Keratinocyte (primary cell): ENCODE results near the gene SLC13A1. TPM values are rescaled to one million over a fixed set of nuclear protein-coding genes. Genes with fewer than 3 reads are reported as not detected.

Experiments used
- DNase-seq: peaks from one replicate; pipeline ENCODE4 v3.0.0-alpha.2; 2011; ENCODE audit warnings: low read depth, missing footprints, low spot score
- FAIRE-seq: peaks from 2 replicates; lab custom pipeline; 2011; peaks lifted over from hg19 to GRCh38; lab: Jason Lieb, UNC
- H2AFZ ChIP-seq: 2 replicates; pipeline ENCODE4 v1.6.0; 2012; ENCODE audit warnings: low read length, control low read depth, inconsistent platforms; ENCODE audit not compliant: control insufficient read depth
- H3K27ac ChIP-seq: 2 replicates; pipeline ENCODE4 v1.5.1; 2011; ENCODE audit warnings: low read length; ENCODE audit not compliant: control insufficient read depth, insufficient read depth
- H3K27me3 ChIP-seq: 3 replicates; pipeline ENCODE4 v1.6.0; 2011; ENCODE audit warnings: low read length; ENCODE audit not compliant: control insufficient read depth, insufficient read depth; ENCODE audit errors: extremely low read depth
- H3K36me3 ChIP-seq, 2 experiments: 2 replicates in 1 of 2; 3 replicates in 1 of 2; pipeline ENCODE4 v1.5.1; 2011; ENCODE audit warnings: low read length in 2 of 2, mild to moderate bottlenecking in 1 of 2; ENCODE audit not compliant: control insufficient read depth in 2 of 2, insufficient read depth in 2 of 2; ENCODE audit errors: extremely low read depth in 1 of 2
- H3K4me1 ChIP-seq: 3 replicates; pipeline ENCODE4 v1.5.1; 2011; ENCODE audit warnings: low read length; ENCODE audit not compliant: control insufficient read depth, insufficient read depth; ENCODE audit errors: extremely low read depth
- H3K4me2 ChIP-seq: 3 replicates; pipeline ENCODE4 v1.6.0; 2011; ENCODE audit warnings: low read depth, low read length; ENCODE audit not compliant: control insufficient read depth, insufficient read depth; ENCODE audit errors: extremely low read depth
- H3K4me3 ChIP-seq, 3 experiments: fragments of 200-600 bp in 1 of 3; sonication (generic) in 1 of 3; 2 replicates in 2 of 3; 3 replicates in 1 of 3; pipeline ENCODE4 v1.5.1; 2011 to 2016; ENCODE audit warnings: low read length in 3 of 3, mild to moderate bottlenecking in 3 of 3, control low read depth in 2 of 3, inconsistent platforms in 1 of 3, low read depth in 1 of 3, mixed read lengths in 1 of 3, mixed run types in 1 of 3, moderate library complexity in 1 of 3; ENCODE audit not compliant: control insufficient read depth in 2 of 3, insufficient read depth in 2 of 3; ENCODE audit errors: extremely low read depth in 1 of 3
- H3K79me2 ChIP-seq: 2 replicates; pipeline ENCODE4 v1.6.0; 2012; ENCODE audit warnings: low read length; ENCODE audit not compliant: control insufficient read depth, insufficient read depth
- H3K9ac ChIP-seq: 3 replicates; pipeline ENCODE4 v1.6.0; 2011; ENCODE audit warnings: low read length; ENCODE audit not compliant: control insufficient read depth, insufficient read depth; ENCODE audit errors: extremely low read depth
- H3K9me1 ChIP-seq: 3 replicates; pipeline ENCODE4 v1.6.0; 2011; ENCODE audit warnings: low read length; ENCODE audit not compliant: control insufficient read depth, insufficient read depth; ENCODE audit errors: extremely low read depth
- H3K9me3 ChIP-seq: 2 replicates; pipeline ENCODE4 v1.5.1; 2012; ENCODE audit warnings: low read depth, low read length; ENCODE audit not compliant: control insufficient read depth
- H4K20me1 ChIP-seq: 3 replicates; pipeline ENCODE4 v1.6.0; 2011; ENCODE audit warnings: low read length; ENCODE audit not compliant: control insufficient read depth, insufficient read depth; ENCODE audit errors: extremely low read depth
- EZH2 ChIP-seq: IDR thresholded peaks from one replicate; pipeline ENCODE4 v1.6.1; 2012; ENCODE audit warnings: inconsistent platforms, mild to moderate bottlenecking, low read length, moderate library complexity
- dilution Hi-C: fragments of 300-500 bp; cut with MboI; formaldehyde crosslinking; loops from one replicate; pipeline ENCODE4 v1.7.0; 2020; ENCODE audit warnings: low sequenced_read_pairs; ENCODE audit not compliant: extremely low pct_ligation_motif_present
- polyA plus RNA-seq, 5 experiments: library from polyadenylated mRNA; depleted of rRNA in 3 of 5; stranded (reverse) in 3 of 5; stranded (forward) in 1 of 5; unstranded in 1 of 5; fragments of >200 nt; gene quantifications; 1 replicate in 1 of 5; 2 replicates in 3 of 5; 3 replicates in 1 of 5; pipeline versions ENCODE4 v1.2.1 to v1.2.3, GENCODE V29; 2011 to 2012; ENCODE audit warnings: missing spikeins in 2 of 5, low read depth in 1 of 5, low replicate concordance in 1 of 5
- TF ChIP-seq, protein P1 (sequence below), 3 experiments: IDR thresholded peaks in 1 of 3; conservative IDR thresholded peaks in 1 of 3; optimal IDR thresholded peaks in 1 of 3; 2 replicates in 2 of 3; 3 replicates in 1 of 3; pipeline versions ENCODE3 to v1.5.1; 2011; ENCODE audit warnings: low read length in 3 of 3, mild to moderate bottlenecking in 3 of 3, moderate library complexity in 2 of 3, control low read depth in 1 of 3, inconsistent platforms in 1 of 3; ENCODE audit not compliant: insufficient read depth in 2 of 3; ENCODE audit errors: extremely low read depth in 1 of 3

The SLC13A1 gene
- polyA plus RNA-seq, 1 donor (not counting 4 experiments of a cell fraction or from before 2014, with no cell fraction given) = not detected

GRCh38 chr7:123070702-123071286 is 129.0 kb downstream of the SLC13A1 start:
- H4K20me1 ChIP-seq = no peaks in the 10 kb centered on the region
- no peaks in the 10 kb centered on the region for H3K36me3 ChIP-seq
- no peaks in the 10 kb centered on the region for H3K4me1 ChIP-seq
- no peak overlapping the region for H2AFZ ChIP-seq
- no peak overlapping the region for H3K27ac ChIP-seq
- no peaks in the 10 kb centered on the region for H3K79me2 ChIP-seq
- H3K4me3 ChIP-seq = no peak overlapping the region
- no peak for TF ChIP-seq EZH2
- TF ChIP-seq, protein P1, sequence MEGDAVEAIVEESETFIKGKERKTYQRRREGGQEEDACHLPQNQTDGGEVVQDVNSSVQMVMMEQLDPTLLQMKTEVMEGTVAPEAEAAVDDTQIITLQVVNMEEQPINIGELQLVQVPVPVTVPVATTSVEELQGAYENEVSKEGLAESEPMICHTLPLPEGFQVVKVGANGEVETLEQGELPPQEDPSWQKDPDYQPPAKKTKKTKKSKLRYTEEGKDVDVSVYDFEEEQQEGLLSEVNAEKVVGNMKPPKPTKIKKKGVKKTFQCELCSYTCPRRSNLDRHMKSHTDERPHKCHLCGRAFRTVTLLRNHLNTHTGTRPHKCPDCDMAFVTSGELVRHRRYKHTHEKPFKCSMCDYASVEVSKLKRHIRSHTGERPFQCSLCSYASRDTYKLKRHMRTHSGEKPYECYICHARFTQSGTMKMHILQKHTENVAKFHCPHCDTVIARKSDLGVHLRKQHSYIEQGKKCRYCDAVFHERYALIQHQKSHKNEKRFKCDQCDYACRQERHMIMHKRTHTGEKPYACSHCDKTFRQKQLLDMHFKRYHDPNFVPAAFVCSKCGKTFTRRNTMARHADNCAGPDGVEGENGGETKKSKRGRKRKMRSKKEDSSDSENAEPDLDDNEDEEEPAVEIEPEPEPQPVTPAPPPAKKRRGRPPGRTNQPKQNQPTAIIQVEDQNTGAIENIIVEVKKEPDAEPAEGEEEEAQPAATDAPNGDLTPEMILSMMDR (optimal IDR thresholded peaks at IDR 0.05 in 1 of 3, IDR thresholded peaks at IDR 0.05 in 1 of 3, conservative IDR thresholded peaks at IDR 0.05 in 1 of 3; ENCODE audit: extremely low read depth in 1 of 3, insufficient read depth in 2 of 3, low read length in 3 of 3) = peak in 1 of 3 experiments; percentile 20
- no peaks in the 10 kb centered on the region for H3K27me3 ChIP-seq
- FAIRE-seq = no peak
- no peaks in the 10 kb centered on the region for H3K9me3 ChIP-seq
- H3K9ac ChIP-seq = no peak overlapping the region
- no peak for DNase-seq
- dilution Hi-C loops = no loop called here
- no peaks in the 10 kb centered on the region for H3K9me1 ChIP-seq
- H3K4me2 ChIP-seq = no peak overlapping the region

GRCh38 chr7:123067814-123068213 is 132.0 kb downstream of the SLC13A1 start:
- no peak for DNase-seq
- Histone ChIP-seq H3K4me2 (no peak overlapping the region), H3K9me3 (no peaks in the 10 kb centered on the region), H2AFZ (no peak overlapping the region), H3K9ac (no peak overlapping the region), H3K4me1 (no peaks in the 10 kb centered on the region), H3K27ac (no peak overlapping the region), H3K79me2 (no peaks in the 10 kb centered on the region), H3K4me3 (no peak overlapping the region), H3K36me3 (no peaks in the 10 kb centered on the region), H3K27me3 (no peaks in the 10 kb centered on the region), H4K20me1 (no peaks in the 10 kb centered on the region), H3K9me1 (no peaks in the 10 kb centered on the region)
- FAIRE-seq = no peak
- TF ChIP-seq EZH2 = no peak
- TF ChIP-seq, protein P1 (optimal IDR thresholded peaks at IDR 0.05 in 1 of 3, IDR thresholded peaks at IDR 0.05 in 1 of 3, conservative IDR thresholded peaks at IDR 0.05 in 1 of 3; ENCODE audit: extremely low read depth in 1 of 3, insufficient read depth in 2 of 3, low read length in 3 of 3) = no peak
- dilution Hi-C loops = no loop called here

Other genes starting within 250 kb of the SLC13A1 start
- gene TAS2R16, start 204.3 kb downstream of the SLC13A1 start, polyA plus RNA-seq = not detected in 3 replicates